ENCODE results near the gene HMGB1. TPM values are rescaled to one million over a fixed set of nuclear protein-coding genes. Genes with fewer than 3 reads are reported as not detected.

Gene HMGB1
- total and polyA plus RNA-seq, 2 of the 4 experiments (the other 2 are of a cell fraction): 185 to 276 TPM

- H3K9me1 ChIP-seq (ENCODE audit: insufficient read depth, low read length): peaks cover 6% of the 10 kb centered on the region
- intact Hi-C loops (cut with micrococcal nuclease) (no loop called here), dilution Hi-C loops (cut with HindIII; ENCODE audit: low sequenced_read_pairs, unreplicated experiment) (no loop called here), in situ Hi-C loops (cut with MboI; ENCODE audit: low sequenced_read_pairs) (no loop called here)
- no CpG with 5 or more reads among the region's 9 CpGs for WGBS, 2 experiments (ENCODE audit: extremely low coverage in 2 of 2, insufficient read length in 1 of 2)
- no peak overlapping the region for H3K23ac ChIP-seq (ENCODE audit: low read depth, low read length)
- no peak overlapping the region for H2BK15ac ChIP-seq (ENCODE audit: low read depth, low read length)
- CTCF ChIA-PET: no interaction called here
- no peak overlapping the region for H2AFZ ChIP-seq (replicated peaks; ENCODE audit: low read length, poor library complexity)
- H3K18ac ChIP-seq (ENCODE audit: low read depth, low read length): no peak overlapping the region
- no peak overlapping the region for H4K91ac ChIP-seq (ENCODE audit: insufficient read depth, low read depth, low read length)
- H4K20me1 ChIP-seq (ENCODE audit: insufficient read depth, low read length): no peaks in the 10 kb centered on the region
- H3K27ac ChIP-seq (ENCODE audit: insufficient read depth, low read length): no peak overlapping the region
- TF ChIP-seq RCOR1 (IDR thresholded peaks at IDR 0.05; ENCODE audit: insufficient replicate concordance, low read length): no peak
- no peak for TF ChIP-seq SMC3 (IDR thresholded peaks at IDR 0.05; ENCODE audit: low read depth, low read length)
- no peak for TF ChIP-seq FOS (IDR thresholded peaks at IDR 0.05; ENCODE audit: low read depth, low read length)
- no peak for TF ChIP-seq RFX5 (IDR thresholded peaks at IDR 0.05; ENCODE audit: low read depth, low read length)
- TF ChIP-seq MAFK (IDR thresholded peaks at IDR 0.05; ENCODE audit: low read depth, low read length): no peak
- no peak for TF ChIP-seq POLR2A (IDR thresholded peaks at IDR 0.05; ENCODE audit: low read depth, low read length)
- TF ChIP-seq, protein P1, sequence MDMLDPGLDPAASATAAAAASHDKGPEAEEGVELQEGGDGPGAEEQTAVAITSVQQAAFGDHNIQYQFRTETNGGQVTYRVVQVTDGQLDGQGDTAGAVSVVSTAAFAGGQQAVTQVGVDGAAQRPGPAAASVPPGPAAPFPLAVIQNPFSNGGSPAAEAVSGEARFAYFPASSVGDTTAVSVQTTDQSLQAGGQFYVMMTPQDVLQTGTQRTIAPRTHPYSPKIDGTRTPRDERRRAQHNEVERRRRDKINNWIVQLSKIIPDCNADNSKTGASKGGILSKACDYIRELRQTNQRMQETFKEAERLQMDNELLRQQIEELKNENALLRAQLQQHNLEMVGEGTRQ (IDR thresholded peaks at IDR 0.05; ENCODE audit: low read depth, low read length): no peak
- TF ChIP-seq BHLHE40 (IDR thresholded peaks at IDR 0.05; ENCODE audit: low read depth, low read length): no peak
- no peak for TF ChIP-seq CEBPB (IDR thresholded peaks at IDR 0.05; ENCODE audit: low read depth, low read length)
- TF ChIP-seq NFE2L2 (IDR thresholded peaks at IDR 0.05; ENCODE audit: low read depth, low read length): no peak
- TF ChIP-seq CHD1 (IDR thresholded peaks at IDR 0.05; ENCODE audit: low read depth, low read length): no peak
- no peak for TF ChIP-seq ELK1 (IDR thresholded peaks at IDR 0.05; ENCODE audit: borderline replicate concordance, low read depth, low read length)
- TF ChIP-seq RAD21 (IDR thresholded peaks at IDR 0.05; ENCODE audit: low read length): no peak
- TF ChIP-seq MXI1 (IDR thresholded peaks at IDR 0.05; ENCODE audit: borderline replicate concordance, low read depth, low read length): no peak
- no peak for TF ChIP-seq MAZ (IDR thresholded peaks at IDR 0.05; ENCODE audit: borderline replicate concordance, low read depth, low read length)
- TF ChIP-seq, protein P2, sequence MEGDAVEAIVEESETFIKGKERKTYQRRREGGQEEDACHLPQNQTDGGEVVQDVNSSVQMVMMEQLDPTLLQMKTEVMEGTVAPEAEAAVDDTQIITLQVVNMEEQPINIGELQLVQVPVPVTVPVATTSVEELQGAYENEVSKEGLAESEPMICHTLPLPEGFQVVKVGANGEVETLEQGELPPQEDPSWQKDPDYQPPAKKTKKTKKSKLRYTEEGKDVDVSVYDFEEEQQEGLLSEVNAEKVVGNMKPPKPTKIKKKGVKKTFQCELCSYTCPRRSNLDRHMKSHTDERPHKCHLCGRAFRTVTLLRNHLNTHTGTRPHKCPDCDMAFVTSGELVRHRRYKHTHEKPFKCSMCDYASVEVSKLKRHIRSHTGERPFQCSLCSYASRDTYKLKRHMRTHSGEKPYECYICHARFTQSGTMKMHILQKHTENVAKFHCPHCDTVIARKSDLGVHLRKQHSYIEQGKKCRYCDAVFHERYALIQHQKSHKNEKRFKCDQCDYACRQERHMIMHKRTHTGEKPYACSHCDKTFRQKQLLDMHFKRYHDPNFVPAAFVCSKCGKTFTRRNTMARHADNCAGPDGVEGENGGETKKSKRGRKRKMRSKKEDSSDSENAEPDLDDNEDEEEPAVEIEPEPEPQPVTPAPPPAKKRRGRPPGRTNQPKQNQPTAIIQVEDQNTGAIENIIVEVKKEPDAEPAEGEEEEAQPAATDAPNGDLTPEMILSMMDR (conservative IDR thresholded peaks at IDR 0.05; ENCODE audit: low read depth, low read length): no peak
- no peak overlapping the region for H3K14ac ChIP-seq (replicated peaks; ENCODE audit: low read depth, low read length)
- no peak overlapping the region for H3K4me2 ChIP-seq (ENCODE audit: low read depth, low read length)
- no peak overlapping the region for H2BK5ac ChIP-seq (ENCODE audit: low read depth, low read length, poor library complexity, severe bottlenecking)
- H2AK9ac ChIP-seq (replicated peaks; ENCODE audit: low read depth, low read length, poor library complexity): no peak overlapping the region
- no peak overlapping the region for H4K5ac ChIP-seq (ENCODE audit: low read depth, low read length)
- H4K8ac ChIP-seq (ENCODE audit: low read depth in 2 of 2, low read length in 2 of 2): no peak overlapping the region
- H3K9ac ChIP-seq (ENCODE audit: low read depth, low read length): no peak overlapping the region
- H3K4me1 ChIP-seq (ENCODE audit: control insufficient read depth, insufficient read depth, low read length): peaks cover 4% of the 10 kb centered on the region; the same call in 1 of the 2 replicates
- H3K56ac ChIP-seq (ENCODE audit: extremely low read depth, insufficient read depth, low read length): no peak overlapping the region
- H3K4me3 ChIP-seq (ENCODE audit: insufficient read depth, low read depth, low read length): no peak overlapping the region
- BruUV-seq (replicated peaks): no TSS peak
- no peak overlapping the region for H2BK20ac ChIP-seq (ENCODE audit: low read depth, low read length)
- H2BK120ac ChIP-seq (ENCODE audit: low read depth, low read length): no peak overlapping the region
- peaks cover 0 to 7% of the 10 kb centered on the region in 2 experiments; a peak in 1 of 4 replicates for H3K79me1 ChIP-seq (ENCODE audit: low read depth in 1 of 2, low read length in 2 of 2)
- H3K4ac ChIP-seq (ENCODE audit: low read depth, low read length): no peak overlapping the region
- H3K27me3 ChIP-seq (ENCODE audit: control insufficient read depth, insufficient read depth, low read length): no peaks in the 10 kb centered on the region
- POLR2A ChIA-PET (ENCODE audit: unreplicated experiment): no interaction called here
- no peak overlapping the region for H2AK5ac ChIP-seq (ENCODE audit: low read depth, low read length)
- H3K9me3 ChIP-seq (ENCODE audit: control insufficient read depth, insufficient read depth, low read length): no peaks in the 10 kb centered on the region
- ATAC-seq (ENCODE audit: low read depth): no peak
- no peak for DNase-seq
- no peaks in the 10 kb centered on the region for H3K36me3 ChIP-seq (ENCODE audit: control insufficient read depth, insufficient read depth, low read length)
Observed at GRCh38 chr13:30418717-30419459, 46.8 kb downstream of the HMGB1 start.
